Stimulated activated CD4-positive, alpha-beta T cell treated with anti-CD3 and anti-CD28 coated beads, TNF-alpha, amount 100 ng/mL, for 1 hour (primary cell): ENCODE results near the gene DOK7.
"Not testable (repeated sequence)": the region's sequence is repeated elsewhere in the genome, so short reads cannot be mapped to it uniquely, and the experiment has no call there.

Experiments
- DNase-seq, 3 donors: peaks; one replicate each; pipeline ENCODE4 v3.0.0-alpha.2; 2020; ENCODE audit warnings: low read depth in 3 of 3, low spot score in 1 of 3

Gene DOK7

DNA sequence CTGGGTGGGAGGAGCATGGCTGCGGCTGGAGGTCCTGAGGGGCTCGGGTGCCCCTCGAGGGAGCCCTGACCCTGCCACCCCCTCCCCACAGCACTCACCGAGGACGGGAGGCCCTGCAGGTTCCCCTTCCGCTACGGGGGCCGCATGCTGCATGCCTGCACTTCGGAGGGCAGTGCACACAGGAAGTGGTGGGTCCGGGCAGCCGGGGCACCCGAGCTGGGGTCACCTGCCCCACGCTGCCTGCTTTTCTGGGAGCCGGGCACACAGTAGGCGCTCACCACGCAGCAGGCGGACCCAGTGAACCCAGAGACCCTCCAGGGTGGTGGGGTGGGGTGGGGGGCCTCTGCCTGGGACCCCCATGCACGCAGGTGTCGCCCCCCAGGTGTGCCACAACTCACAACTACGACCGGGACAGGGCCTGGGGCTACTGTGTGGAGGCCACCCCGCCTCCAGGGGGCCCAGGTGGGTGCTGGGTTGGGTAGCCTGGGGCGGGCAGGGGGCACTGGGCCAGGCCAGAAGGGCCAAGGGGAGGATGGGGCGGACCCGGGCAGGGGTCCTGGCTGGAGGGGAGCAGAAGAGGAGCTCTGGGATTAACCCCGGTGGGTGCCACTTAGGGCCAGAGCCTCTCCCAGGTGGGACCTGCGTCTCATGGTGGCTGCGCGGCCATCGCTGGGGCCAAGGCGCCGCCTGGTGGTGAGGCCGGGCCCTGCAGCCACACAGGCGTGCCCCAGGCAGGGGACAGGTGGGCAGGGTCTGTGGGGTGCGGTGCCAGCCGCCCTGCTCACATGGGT is 20.0 kb upstream of the DOK7 start:
- DNase-seq = peak in 2 of 3 donors; percentile 43 to 62

- no peak for DNase-seq
Measured at GRCh38 chr4:3443750-3444309, 19.3 kb upstream of the DOK7 start.

DNA sequence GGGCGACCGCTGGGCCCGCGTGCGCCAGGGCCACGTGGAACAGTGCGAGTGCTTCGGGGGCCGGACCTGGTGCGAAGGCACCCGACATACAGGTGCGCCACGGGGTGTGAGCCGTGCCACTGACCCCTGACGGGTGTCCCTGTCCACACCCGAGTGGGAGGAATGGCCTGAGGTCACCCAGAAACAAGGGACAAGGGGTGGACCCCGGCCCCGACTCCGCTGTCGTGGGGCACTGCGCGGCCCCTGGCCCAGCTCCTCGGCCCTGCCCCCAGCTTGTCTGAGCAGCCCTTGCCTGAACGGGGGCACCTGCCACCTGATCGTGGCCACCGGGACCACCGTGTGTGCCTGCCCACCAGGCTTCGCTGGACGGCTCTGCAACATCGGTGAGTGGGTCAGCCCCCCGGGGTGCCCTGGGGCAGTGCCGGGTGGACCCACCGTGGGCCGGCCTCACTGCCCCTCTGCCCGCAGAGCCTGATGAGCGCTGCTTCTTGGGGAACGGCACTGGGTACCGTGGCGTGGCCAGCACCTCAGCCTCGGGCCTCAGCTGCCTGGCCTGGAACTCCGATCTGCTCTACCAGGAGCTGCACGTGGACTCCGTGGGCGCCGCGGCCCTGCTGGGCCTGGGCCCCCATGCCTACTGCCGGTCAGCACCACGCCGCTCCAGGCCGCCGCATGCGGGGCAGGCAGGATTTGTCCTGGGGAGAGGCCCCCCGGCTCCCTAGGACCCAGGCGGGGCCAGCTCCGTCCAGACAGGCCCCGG is 18.6 kb upstream of the DOK7 start:
- DNase-seq = no peak

DNA sequence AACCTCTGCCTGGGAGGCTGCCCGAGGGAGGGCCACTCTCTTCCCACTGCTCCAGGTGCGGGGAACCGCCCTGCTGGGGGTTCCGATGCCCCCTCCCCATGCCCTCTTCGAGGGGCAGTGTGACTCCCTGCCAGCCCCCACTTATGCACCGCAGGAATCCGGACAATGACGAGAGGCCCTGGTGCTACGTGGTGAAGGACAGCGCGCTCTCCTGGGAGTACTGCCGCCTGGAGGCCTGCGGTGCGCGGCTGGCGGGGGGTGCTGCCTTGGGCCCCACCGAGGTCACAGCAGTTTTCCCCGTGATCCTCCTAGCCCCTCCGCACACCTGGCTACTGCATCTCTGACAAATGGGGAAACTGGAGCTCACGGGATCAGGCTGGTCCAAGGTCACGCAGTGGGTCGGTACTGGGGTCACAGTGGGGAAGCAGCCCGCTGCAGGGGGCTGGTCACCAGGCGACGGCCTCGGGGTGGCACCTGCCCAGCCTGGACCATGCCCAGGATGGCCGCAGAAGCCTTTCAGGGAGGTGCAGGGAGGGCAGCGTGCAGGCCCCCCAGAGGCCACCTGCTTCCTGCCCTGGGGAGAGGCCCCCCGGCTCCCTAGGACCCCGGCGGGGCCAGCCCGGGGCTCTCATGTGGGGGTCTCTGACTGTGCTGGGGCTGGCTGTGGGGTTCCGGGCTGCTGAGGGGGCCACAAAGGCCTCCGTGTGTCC is 17.8 kb upstream of the DOK7 start:
- no peak for DNase-seq

DNA sequence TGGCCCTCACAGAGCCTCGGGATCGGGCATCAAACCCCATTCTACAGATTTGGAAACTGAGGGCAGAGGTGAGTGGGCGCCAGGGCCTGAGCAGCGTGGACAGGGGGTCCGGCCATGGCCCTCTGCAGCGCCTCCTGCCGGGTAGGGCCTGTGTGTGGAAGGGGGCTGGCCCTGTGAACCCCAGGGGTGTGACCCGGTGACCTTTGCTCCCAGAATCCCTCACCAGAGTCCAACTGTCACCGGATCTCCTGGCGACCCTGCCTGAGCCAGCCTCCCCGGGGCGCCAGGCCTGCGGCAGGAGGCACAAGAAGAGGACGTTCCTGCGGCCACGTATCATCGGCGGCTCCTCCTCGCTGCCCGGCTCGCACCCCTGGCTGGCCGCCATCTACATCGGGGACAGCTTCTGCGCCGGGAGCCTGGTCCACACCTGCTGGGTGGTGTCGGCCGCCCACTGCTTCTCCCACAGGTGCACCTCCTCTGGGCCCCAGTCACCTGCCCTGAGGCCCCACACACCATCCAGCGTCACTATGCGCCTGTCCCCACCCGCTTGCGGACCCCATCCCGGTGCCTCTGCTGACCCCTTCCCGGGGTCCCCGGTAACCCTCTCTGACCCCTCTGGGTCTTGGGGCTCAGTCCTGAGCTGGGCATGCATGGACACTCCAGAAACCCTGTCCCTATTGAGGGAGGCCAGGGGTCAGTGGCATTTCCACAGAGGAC is 17.1 kb upstream of the DOK7 start:
- DNase-seq = no peak

DNA sequence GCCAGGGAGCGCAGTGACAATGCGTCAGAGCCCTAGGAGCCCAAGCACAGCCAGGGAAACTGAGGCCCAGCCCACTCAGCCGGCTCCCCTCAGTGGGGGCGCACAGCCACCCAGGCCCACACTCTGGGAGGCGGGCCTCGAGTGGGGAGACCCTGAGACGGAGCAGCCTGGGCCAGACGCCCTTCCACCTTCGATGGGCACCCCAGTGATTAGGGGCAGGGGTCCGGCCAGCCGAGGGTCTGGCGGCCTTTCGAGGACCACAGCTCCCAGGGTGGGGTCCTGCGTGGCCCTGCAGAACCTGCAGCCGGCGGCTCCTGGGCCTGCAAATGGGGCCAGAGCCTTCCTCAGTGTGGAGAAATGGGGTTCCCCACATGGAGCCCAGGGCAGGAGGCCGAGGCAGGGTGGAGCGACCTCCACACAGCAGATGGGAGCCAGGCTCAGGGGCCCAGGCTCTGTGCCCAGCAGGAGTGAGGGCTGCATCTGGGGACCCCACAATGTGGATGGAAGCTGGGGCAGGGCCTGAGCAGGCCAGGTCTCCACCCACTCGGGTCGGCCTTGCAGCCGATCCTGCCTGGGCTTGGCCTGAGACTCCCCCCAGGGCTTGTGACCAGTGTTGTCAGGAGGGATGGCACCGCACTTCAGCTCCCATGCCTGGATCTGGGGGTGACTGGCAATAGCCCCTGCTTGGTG is 16.3 kb upstream of the DOK7 start:
- DNase-seq = no peak

- DNase-seq = no peak
Measured at GRCh38 chr4:3447431-3448395, 15.4 kb upstream of the DOK7 start.

GRCh38 chr4:3449047-3449573 is 14.0 kb upstream of the DOK7 start:
- no peak for DNase-seq

DNA sequence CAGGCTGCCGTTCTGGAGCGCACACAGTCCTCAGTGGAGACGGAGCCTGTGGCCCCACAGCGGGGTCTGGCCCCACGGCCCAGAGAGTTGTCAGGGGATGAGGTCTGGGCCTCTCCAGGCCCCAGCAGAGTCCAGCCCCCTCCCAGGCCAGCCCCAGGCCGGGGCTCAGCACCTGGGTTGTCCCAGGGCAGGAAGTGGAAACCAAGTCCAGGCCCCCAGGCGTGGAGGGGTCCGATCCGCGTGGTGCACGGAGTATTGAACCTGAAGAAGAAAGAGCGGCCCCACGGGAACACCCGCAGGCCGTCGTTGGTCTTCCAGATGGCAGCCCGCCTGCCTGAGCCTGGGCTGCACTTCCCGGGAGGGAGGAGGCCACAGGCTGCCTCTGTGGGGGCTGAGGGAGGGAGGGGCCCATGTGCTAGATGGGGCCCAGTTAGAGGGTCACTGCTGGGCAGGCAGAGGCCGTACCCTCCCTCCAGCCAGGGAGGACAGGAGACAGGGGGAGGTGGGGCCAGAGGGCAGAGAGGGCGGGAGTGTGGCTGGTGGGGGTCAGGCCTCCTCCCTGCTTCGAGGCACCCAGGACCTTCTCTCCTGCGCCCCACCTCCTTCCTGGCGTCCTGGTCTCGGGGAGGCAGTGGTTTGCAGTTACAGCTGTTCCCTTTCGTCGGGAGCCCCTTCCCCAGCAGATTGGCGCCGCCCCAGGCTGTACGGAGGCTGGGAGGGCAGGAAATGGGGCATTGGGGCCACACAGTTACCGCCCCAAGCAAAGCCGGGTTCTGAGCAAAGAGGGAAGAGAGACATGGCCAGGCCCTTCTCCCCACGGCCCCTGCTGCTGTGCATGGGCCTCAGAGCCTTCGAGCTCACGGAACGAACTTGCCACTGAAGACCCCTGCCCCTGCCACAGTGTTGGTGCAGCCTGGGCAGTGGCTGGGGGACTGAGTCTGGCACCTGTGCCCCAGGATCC is 13.3 kb upstream of the DOK7 start:
- DNase-seq = no peak

- no peak for DNase-seq
Measured at GRCh38 chr4:3450643-3451042, 12.5 kb upstream of the DOK7 start.

GRCh38 chr4:3451956-3452355 is 11.2 kb upstream of the DOK7 start:
- no peak for DNase-seq

DNA sequence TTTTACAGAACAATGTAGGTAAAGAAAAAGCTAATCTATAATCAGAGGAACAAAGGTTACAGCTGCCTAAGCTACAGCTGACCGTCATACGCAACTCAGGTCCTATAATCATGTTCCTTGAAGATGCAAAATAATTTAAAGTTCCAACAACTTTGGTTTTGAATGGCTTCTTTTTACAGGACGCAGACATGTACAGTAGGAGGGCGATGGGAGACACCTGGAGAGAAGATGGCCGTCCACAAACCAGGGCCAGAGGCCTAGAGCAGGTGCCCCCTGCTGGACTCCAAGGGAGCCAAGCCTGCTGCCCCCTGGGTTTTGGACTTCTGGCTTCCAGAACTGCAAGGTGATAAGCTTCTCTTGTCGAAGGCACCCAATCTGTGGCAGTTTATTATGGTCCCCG is 10.7 kb upstream of the DOK7 start:
- DNase-seq = no peak

- DNase-seq = not testable (repeated sequence)
Measured at GRCh38 chr4:3455596-3455995, 7.5 kb upstream of the DOK7 start.

DNA sequence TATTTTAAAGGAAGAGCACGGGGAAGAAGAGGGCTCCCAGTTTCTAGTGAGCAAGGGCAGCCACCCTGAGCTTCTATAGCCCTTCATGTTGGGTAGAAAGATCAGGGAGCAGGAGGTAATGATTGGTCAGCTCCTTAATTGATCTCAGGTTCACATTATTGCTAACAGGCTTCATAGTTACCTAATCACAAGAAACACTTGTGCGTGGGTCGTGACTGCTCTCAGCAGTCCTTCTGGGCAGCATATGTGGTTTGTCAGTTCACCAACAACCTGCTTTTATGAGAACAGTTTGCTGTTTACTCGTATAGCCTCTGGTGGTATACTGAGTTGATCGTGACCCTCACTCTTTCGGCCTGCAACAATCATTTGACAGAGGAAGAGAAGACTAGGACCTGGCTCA is 4.7 kb upstream of the DOK7 start:
- no peak for DNase-seq

DNA sequence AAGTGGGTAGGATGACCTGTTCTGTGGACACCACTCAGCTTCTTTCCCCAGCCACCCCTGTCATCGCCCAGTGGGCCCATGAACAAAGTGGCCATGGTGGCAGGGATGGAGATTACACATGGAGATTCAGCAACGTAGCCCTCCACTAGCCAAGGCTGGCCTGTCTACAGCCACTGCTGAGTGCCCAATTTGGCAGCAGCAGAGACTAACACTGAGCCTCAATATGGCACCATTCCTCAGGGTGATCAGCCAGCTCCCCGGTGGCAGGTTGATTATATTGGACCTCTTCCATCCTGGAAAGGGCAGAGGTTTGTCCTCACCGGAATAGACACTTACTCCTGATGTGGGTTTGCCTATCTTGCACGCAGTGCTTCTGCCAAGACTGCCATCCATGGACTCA is 4.0 kb upstream of the DOK7 start:
- not testable (repeated sequence) for DNase-seq

GRCh38 chr4:3460926-3461325 is 2.2 kb upstream of the DOK7 start:
- DNase-seq = no peak

GRCh38 chr4:3461515-3462291 is 1.4 kb upstream of the DOK7 start:
- no peak for DNase-seq
